Endometrium (tissue), 2 donors: Measurements from ENCODE around the gene TMEM116.
A peak's percentile ranks its signal among the peaks of the same experiment; 100 is the strongest.
"Not testable (repeated sequence)": the region's sequence is repeated elsewhere in the genome, so short reads cannot be mapped to it uniquely, and the experiment has no call there.

Experiments used
- FAIRE-seq: peaks from 2 replicates; lab custom pipeline; 2012; peaks lifted over from hg19 to GRCh38; lab: Jason Lieb, UNC
- donor health status: control.
- donor health status: control.

The TMEM116 gene

GRCh38 chr12:112009596-112009995, 3.4 kb downstream of the TMEM116 start:
- FAIRE-seq = not testable (repeated sequence)

- no peak for FAIRE-seq
Measured at GRCh38 chr12:112008918-112009317, 4.0 kb downstream of the TMEM116 start.

GRCh38 chr12:112007945-112008344, 5.0 kb downstream of the TMEM116 start:
- FAIRE-seq = no peak

GRCh38 chr12:112005419-112006395, 7.3 kb downstream of the TMEM116 start:
- no peak for FAIRE-seq

GRCh38 chr12:112004041-112004440, 8.9 kb downstream of the TMEM116 start:
- no peak for FAIRE-seq

GRCh38 chr12:112001576-112001975, 11.4 kb downstream of the TMEM116 start:
- FAIRE-seq = no peak

GRCh38 chr12:112000820-112001219, 12.1 kb downstream of the TMEM116 start:
- FAIRE-seq = no peak

- not testable (repeated sequence) for FAIRE-seq
Measured at GRCh38 chr12:111999129-111999528, 13.8 kb downstream of the TMEM116 start.

- FAIRE-seq = no peak
Measured at GRCh38 chr12:111998015-111998414, 14.9 kb downstream of the TMEM116 start.

- FAIRE-seq = no peak
Measured at GRCh38 chr12:111997300-111997699, 15.7 kb downstream of the TMEM116 start.

GRCh38 chr12:111995782-111996480, 17.0 kb downstream of the TMEM116 start:
- peak; percentile 12 for FAIRE-seq

- FAIRE-seq = not testable (repeated sequence)
Measured at GRCh38 chr12:111994211-111995111, 18.5 kb downstream of the TMEM116 start.

- no peak for FAIRE-seq
Measured at GRCh38 chr12:111993292-111994150, 19.4 kb downstream of the TMEM116 start.

GRCh38 chr12:111992464-111992863, 20.5 kb downstream of the TMEM116 start:
- FAIRE-seq = no peak

GRCh38 chr12:111991946-111992345, 21.0 kb downstream of the TMEM116 start:
- no peak for FAIRE-seq

GRCh38 chr12:111991535-111991934, 21.4 kb downstream of the TMEM116 start:
- no peak for FAIRE-seq

- FAIRE-seq = peak; percentile 60
Measured at GRCh38 chr12:111984820-111985219, 28.1 kb downstream of the TMEM116 start.

GRCh38 chr12:111981987-111982386, 31.0 kb downstream of the TMEM116 start:
- no peak for FAIRE-seq

- no peak for FAIRE-seq
Measured at GRCh38 chr12:111980598-111980997, 32.4 kb downstream of the TMEM116 start.

- FAIRE-seq = no peak
Measured at GRCh38 chr12:111978545-111978944, 34.4 kb downstream of the TMEM116 start.

GRCh38 chr12:111976860-111977259, 36.1 kb downstream of the TMEM116 start:
- FAIRE-seq = no peak
